ELR (cell line): ENCODE data around the gene SLC9A9.

Experiments used
- DNase-seq: peaks from one replicate; pipeline ENCODE4 v3.0.0-alpha.2; 2015; ENCODE audit warnings: low read depth

The SLC9A9 gene

GRCh38 chr3:143413372-143413771, 434.9 kb downstream of the SLC9A9 start:
- no peak for DNase-seq

- DNase-seq = no peak
Observed at GRCh38 chr3:143412084-143412483, 436.2 kb downstream of the SLC9A9 start.

- DNase-seq = no peak
Observed at GRCh38 chr3:143410259-143410658, 438.0 kb downstream of the SLC9A9 start.

GRCh38 chr3:143408771-143409170, 439.5 kb downstream of the SLC9A9 start:
- DNase-seq = no peak

- no peak for DNase-seq
Observed at GRCh38 chr3:143402602-143403001, 445.7 kb downstream of the SLC9A9 start.

GRCh38 chr3:143396790-143397189, 451.5 kb downstream of the SLC9A9 start:
- DNase-seq = no peak

- no peak for DNase-seq
Observed at GRCh38 chr3:143389388-143389787, 458.9 kb downstream of the SLC9A9 start.

- no peak for DNase-seq
Observed at GRCh38 chr3:143387425-143387824, 460.8 kb downstream of the SLC9A9 start.

- DNase-seq = no peak
Observed at GRCh38 chr3:143384076-143384475, 464.2 kb downstream of the SLC9A9 start.

GRCh38 chr3:143383421-143383820, 464.8 kb downstream of the SLC9A9 start:
- no peak for DNase-seq

GRCh38 chr3:143382816-143383215, 465.5 kb downstream of the SLC9A9 start:
- DNase-seq = no peak

GRCh38 chr3:143380449-143380848, 467.8 kb downstream of the SLC9A9 start:
- DNase-seq = no peak

GRCh38 chr3:143375698-143376097, 472.6 kb downstream of the SLC9A9 start:
- no peak for DNase-seq

GRCh38 chr3:143367171-143367570, 481.1 kb downstream of the SLC9A9 start:
- DNase-seq = no peak

- DNase-seq = no peak
Observed at GRCh38 chr3:143366672-143367071, 481.6 kb downstream of the SLC9A9 start.

GRCh38 chr3:143363949-143364348, 484.3 kb downstream of the SLC9A9 start:
- no peak for DNase-seq

- DNase-seq = no peak
Observed at GRCh38 chr3:143363276-143363675, 485.0 kb downstream of the SLC9A9 start.

GRCh38 chr3:143362115-143362991, 485.9 kb downstream of the SLC9A9 start:
- no peak for DNase-seq

- no peak for DNase-seq
Observed at GRCh38 chr3:143361589-143361988, 486.7 kb downstream of the SLC9A9 start.

- DNase-seq = no peak
Observed at GRCh38 chr3:143360244-143360643, 488.0 kb downstream of the SLC9A9 start.

GRCh38 chr3:143358793-143359491, 489.3 kb downstream of the SLC9A9 start:
- no peak for DNase-seq

GRCh38 chr3:143358155-143358792, 490.0 kb downstream of the SLC9A9 start:
- DNase-seq = no peak

GRCh38 chr3:143357700-143358099, 490.6 kb downstream of the SLC9A9 start:
- no peak for DNase-seq
